Femur (tissue), 1 donor: ENCODE measurements around the gene RAB10.
"Not testable (repeated sequence)": the region's sequence is repeated elsewhere in the genome, so short reads cannot be mapped to it uniquely, and the experiment has no call there.

ENCODE experiments used
- DNase-seq: peaks from one replicate; pipeline ENCODE4 v3.0.0-alpha.2; 2017

Gene RAB10

DNA sequence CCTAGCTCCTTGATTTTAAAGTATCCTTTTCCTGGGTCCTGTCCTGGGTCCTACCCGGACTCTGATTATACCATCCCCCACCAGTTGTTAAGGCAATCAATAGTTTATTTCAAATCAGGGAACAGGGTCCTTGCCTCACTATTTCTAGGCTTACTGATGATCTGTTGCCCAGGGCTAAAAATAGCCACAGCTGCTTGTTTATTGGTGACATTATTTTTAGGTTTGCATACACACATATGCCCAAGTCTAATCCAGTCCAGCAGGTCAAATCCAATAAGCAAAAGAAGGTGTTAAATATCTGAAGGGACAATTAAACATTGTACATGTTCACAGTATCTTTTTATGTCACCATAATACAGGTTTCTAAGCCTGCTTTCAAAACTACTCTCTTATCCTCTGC lies 66.0 kb downstream of the RAB10 start:
- no peak for DNase-seq

DNA sequence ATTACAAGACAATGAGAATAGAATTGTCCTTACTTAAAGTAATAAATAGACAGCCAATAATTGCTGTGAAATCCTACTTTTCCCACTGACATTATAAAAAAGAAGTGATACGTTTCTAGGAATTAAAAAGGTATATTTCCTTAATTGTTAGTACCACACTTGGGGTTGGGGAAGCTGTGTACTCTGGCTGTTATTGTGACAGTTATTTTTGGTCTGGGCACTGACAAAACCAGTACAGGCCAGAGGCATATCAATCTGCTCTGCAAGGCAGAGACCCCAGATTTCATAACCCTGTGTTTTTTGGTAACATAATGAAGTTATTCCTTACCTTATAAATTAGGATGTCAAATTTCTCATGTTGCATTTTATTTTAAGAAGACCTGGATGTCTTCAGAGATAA lies 66.5 kb downstream of the RAB10 start:
- DNase-seq: no peak

DNA sequence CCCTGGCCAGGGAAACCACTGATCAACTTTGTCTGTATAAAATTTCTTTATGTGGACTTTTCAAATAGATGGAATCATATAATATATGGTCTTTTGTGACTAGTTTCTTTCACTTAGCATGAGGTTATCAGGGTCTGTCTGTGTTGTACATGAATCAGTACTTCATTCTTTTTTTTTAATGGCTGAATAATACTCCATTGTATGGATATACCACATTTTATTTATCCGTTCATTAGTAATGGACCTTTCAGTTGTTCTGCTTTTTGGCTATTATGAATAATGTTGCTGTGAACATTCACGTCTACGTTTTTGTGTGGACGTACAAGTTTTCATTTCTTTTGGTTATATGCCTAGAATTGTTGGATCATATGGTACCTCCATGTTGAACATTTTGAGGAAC lies 69.9 kb downstream of the RAB10 start:
- no peak for DNase-seq

DNA sequence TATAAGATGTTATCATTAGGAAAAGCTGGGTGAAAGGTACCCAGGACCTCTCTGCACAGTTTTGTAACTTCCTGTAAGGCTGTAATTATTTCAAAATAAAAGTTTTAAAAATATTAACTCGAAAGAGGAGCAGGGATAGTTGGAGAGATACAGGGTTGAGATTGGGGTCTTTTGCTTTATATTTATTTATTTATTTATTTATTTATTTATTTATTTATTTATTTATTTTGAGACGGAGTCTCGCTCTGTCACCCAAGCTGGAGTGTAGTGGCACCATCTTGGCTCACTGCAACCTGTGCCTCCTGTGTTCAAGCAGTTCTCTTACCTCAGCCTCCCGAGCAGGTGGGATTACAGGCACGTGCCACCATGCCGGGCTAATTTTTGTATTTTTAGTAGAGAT lies 74.8 kb downstream of the RAB10 start:
- not testable (repeated sequence) for DNase-seq

DNA sequence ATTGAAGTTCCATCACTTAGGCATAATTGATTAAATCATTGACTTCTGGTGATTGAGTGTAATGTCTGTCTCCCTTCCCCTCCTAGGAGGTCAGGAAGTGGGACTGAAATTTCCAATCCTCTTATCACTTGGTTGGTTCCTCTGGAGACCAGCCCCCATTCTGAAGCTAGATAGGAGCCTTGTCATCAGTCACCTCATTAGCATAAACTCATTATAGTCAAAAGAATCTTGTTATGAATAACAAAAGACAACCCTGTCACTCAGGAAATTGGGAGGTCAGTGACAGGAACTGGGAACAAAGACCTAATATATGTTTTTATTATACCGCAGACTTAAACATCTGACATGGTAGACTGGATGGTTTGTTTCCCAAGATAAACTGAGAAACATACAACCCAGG lies 78.3 kb downstream of the RAB10 start:
- no peak for DNase-seq

DNA sequence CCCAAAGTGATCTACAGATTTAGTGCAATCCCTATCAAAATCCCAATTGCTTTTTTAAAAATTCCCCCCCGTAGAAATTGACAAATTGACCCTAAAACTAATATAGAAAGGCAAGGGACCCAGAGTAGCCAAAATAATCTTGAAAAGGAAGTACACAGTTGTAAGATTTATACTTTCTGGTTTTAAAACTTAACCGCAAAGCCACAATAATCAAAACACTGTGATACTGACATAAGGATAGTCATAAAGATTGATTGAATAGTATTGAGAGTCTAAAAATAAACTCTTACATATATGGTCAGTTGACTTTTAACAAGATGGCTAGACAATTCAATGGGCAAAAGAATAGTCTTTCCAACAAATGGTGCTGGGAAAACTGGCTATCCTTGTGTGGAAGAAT lies 80.3 kb downstream of the RAB10 start:
- no peak for DNase-seq

DNA sequence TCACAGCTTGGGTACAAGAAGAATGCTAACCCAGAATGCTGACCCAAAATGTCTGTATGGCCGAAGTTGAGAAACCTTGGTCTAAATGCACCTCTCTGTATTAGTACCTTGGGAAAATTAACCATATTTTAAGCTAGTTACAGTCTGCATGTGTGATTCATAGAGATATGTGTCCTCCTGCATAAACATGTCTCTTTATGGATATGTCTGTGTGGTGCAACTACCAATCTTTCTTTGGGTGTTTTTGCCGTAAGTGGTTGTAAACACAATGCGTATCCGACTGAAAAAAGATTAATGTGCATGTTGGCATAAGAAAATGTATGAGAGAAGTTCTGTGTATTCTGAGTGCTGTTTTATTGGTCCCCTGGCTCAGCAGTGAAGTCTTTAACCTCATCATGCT lies 84.8 kb downstream of the RAB10 start:
- DNase-seq: no peak

DNA sequence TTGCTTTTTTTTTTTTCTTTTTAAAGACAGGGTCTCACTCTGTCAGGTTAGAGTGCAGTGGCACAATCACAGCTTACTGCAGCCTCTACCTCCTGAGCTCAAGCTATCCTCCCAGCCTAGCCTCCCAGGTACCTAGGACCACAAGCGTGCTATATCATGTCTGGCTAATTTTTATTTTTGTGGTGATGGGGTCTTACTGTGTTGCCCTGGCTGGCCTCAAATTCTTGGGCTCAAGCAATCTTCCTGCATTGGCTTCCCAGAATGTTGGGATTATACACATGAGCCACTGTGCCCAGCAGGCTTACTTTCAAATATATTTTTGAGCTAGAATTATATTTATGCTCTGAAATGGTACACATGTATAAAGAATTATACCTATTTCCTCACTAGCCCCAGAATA lies 85.6 kb downstream of the RAB10 start:
- no peak for DNase-seq

DNA sequence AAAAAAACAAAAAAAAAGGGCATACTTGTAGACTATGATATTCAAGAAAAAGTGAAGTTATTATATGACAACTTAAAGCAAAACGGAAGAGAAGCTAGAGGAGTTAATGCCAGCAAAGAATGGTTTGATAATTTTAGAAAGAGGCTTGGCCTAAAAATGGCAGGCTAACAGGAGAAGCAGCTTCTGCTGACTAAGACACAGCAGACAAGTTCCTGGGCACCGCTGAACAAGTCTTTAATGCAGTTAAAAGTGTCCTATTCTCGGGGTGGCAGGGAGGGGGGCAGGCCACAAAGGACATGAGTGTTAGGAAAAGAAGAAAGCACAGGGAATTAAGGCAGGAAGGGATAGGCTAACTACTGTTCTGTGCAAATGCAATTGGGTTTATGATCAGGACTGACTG lies 88.7 kb downstream of the RAB10 start:
- no peak for DNase-seq

DNA sequence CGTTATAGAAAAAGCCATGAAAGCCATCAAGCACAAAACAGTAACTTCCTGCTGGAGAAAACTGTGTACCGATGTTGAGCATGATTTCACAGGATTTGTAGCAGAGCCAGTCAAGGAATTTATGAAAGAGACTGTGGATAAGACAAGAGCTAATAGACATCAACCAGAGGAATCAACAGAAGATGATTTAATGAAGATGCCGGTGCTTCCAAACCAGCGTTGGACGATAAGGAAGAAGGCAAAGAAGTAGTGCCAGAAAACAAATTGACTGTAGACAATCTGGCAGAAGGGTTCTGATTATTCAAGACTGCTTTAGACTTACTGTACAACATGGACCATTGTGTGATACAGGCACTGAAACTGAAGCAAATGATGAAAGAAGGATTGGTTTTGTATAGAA lies 89.5 kb downstream of the RAB10 start:
- no peak for DNase-seq

DNA sequence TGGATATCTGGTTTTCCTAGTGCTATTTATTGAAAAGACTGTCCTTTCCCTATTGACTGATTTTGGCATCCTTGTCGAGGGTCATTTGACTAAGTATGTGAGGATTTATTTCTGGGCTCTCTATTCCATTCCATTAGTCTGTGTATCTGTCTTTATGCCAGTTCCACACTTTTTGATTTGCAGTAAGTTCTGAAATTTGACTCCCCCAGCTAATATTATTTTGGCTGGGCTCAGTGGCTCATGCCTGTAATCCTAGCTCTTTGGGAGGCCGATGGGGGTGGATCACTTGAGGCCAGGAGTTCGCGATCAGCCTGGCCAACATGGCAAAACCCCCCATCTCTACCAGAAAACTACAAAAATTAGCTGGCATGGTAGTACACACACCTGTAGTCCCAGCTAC lies 92.2 kb downstream of the RAB10 start:
- DNase-seq: no peak

DNA sequence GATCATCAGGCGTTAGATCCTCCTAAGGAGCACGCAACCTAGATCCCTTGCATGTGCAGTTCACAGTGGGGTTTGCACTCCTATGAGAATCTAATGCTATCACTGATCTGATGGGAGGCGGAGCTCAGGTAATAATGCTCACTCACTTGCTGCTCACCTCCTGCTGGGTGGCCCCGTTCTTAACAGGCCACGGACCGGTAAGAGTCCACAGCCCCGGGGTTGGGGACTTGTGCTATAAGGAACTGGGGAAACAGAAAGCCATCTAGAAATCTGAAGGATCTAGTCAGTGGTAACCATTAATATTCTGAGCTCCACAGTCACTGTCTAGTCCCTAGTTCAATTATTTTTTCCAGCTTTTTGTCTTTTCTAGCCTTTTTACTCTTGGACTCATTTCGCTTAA lies 94.3 kb downstream of the RAB10 start:
- no peak for DNase-seq

DNA sequence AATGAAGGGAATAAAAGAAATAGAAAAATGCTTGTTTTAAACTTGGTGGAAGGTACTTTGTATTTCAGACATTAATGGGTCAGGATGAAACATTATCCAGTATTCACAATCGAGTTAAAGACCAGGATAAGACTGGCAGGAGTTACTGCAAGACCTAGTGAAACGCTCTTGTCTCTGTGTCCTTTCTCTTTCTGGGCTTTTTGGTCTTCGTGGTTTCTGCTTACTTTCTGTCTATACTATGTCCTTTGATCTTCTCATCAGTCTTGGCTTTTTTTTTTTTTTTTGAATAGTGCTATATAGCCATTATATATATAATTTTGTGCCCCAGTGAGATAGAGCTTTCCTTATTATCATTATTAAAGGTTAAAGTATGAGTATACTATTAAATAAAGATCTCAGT lies 96.9 kb downstream of the RAB10 start:
- no peak for DNase-seq

DNA sequence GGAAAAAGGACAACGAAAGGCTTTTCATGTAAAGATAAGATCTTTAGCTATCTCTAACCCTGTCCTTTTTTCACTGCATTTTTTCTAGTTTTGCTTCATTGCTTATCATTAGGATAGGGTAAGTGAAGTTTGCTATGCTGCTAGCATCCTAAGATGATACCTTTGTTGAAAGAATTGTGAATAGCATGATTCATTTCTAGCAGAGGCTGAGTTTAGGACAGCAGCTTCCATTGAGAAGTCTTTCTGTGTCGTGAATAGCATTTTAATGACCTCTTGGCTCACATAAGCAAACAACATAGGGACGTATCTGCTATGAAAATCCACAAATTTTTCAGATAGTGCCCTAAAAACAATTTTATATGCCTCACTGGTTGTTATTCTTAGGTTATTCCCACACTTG lies 102.6 kb downstream of the RAB10 start:
- no peak for DNase-seq

DNA sequence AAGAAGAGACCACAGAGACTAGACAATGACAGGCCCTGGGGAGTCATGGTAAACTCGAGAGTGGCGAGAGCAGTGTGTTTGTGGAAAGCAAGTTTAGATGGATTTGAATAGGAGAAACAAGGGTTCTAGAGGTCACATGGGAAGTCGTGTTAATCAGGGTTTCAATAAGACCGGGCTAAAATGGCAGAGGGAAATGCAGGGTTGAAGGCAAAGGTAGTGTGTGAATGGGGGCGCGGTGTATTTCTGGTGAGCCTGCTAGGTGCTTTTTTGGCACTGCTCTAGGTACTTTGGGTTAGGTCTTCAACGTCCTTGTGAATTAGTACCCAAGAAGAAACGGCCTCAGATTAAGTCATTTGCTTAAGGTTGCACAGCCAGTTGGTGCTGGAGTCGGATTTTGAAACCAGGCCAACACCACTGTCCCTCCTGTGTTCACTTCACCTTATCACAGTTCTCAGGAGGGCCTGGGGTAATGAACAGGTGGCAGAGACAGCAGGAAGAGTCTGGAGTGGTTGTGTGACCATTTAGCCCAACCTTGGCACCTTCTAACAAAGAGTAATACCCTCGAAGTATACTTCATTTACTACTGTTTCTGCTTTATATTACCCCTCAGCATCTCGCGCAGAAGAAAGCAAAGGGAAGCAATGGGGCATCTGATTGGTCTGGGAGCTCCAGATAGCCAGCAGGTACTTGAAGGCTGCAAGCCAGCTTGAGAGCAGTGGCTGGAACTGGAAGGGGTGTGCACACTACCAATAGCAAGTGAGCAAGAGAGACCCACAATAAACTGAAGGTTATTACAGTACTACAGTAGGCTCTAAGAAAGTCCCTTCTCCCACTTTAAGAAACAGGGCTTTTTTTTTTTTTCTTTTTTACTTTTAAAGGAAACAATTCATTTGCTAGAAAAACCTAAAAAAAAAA lies 105.6 kb downstream of the RAB10 start:
- DNase-seq: no peak

DNA sequence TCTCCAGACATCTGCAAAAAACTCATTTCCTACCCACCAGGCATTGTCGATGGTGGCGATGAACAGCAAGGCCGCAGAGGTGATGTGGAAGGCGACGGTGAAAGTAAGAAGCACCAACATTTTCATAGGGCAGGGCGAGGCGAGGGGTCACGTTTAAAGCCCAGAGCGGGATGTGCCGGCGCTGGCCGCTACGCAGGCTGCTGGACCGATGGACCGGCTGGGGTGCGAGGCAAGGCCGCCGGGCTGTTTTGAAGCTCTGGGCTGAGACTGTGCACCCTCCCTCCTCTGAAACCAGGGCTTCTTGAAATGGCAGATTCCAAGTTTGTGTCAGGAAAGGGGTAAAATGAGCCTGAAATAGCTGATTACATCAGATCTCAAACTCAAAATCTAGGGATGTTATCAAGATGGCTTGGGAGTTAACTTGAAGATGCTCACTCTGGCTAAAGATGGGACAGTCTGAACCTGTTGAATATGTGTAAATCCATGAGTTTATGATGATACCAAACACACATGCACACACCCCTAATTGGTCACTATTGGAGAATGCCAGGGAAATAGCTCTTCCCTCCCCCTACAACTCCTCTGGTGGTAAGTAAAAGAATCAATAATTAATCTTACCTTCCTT lies 107.4 kb downstream of the RAB10 start:
- no peak for DNase-seq

DNA sequence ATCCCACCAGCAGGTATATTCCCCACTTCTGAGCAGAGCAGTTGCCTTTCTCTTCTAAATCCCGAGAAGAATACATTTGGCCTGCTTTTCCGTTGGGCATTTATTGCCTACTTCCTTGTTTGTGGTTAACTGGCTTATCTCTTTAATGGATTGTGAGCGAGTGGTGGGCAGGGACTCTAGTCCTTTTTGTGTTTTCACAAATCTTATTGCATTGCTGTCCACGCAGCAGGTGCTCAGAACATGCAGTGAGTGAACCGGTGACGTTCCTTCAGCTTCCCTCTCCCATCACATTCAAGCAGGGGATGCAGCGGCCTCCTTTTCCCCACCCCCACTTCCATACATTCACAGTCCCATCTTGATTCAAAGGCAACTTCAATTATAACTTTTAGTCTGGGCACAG lies 110.1 kb downstream of the RAB10 start:
- no peak for DNase-seq

DNA sequence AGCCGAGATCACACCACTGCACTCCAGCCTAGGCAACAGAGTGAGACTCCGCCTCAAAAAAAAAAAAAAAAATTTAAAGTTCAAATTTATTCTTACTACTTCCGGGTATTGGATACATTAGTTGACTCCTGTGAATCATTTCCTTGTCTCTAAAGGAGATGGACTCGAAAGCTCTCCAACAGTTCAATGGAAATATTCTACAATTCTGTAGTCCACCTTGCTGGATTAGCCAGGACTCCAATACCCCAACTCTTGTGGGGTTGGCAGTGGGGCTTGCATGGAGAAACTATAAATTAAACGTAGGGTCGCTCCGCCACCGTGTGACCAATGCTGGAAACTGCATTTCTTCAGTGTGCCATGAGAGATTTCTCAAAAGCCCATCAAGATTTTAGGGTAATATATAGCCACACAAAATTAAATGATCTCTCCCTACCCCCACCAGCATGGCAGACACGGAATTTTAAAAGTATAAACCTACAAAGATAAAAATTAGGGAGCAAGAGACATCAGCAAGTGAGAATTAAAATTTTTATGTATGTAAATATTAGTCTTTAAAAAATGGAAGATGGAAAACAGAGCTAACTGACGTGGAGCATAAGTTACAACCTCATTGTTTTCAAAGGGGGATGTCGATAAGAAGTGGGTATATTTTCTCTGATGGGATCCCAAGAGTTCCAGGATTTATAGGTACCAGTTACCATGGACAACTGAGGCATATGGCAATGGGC lies 111.2 kb downstream of the RAB10 start:
- peak; percentile 71 for DNase-seq

DNA sequence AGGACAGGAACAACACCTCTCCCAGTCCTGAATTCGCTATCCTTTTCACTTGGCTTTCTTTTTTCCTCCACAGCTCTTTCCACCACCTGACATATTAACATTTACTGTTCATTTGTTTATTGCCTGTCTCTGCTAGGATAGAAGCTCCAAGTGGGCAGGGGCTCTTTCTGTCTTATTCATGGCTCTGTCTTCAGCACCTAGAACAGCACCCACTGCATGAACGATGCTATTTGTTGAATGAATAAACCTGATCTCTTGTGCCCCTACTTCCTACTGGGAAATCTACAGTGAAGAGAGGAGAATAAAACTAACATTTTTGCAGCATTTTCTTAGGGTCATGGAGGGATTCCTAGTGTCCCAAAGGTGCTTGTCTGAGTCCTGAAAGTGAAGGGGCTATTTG lies 114.6 kb downstream of the RAB10 start:
- no peak for DNase-seq

DNA sequence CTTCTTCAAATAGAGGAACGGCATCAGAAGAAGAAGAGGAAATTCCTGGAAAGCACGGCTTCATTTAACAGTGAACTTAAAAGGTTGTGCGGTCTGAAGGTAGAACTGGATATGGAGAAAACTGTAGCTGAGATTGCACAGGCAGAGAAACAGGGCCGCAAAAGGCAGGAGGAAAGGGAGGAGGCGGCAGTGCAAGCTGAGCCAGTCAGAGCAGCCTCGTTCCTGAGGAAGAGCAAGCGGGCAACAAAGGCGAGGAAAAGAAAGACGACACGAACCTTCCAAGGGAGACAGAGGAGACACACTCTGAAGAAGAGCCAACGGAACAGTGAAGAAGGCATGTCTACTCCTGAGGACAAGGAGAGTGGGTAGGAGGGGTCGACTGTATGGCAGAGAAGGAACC lies 116.4 kb downstream of the RAB10 start:
- no peak for DNase-seq

DNA sequence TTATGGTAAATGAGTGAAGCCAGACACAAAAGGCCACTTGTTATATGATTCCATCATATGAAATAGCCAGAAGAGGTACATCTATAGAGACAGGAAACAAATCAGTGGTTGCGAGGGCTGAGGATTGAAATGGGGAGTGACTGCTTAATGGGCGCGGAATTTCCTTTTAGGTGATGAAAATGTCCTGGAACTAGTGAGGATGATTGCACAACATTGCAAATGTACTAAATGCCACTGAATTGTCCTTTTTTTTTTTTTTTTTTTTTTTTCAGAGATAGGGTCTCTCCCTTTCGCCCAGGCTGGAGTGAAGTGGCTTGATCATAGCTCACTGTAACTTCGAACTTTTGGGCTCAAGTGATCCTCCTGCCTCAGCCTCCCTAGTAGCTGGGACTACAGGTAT lies 123.7 kb downstream of the RAB10 start:
- DNase-seq: no peak

DNA sequence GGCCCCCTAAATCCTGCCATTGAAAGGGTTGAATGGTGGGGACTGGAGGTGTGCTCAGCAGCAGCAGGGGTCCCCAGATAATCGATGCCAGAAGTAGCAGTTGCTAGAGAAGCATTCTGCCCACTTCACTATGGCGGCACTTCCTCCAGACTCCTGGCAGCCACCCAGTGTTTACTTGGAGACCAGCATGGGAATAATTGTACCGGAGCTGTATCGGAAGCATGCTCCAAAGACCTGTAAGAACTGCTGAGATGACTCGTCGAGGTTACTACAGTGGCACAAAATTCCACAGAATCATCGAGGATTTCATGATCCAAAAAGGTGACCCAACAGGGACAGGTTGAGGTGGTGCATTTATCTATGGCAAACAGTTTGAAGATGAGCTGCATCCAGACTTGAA lies 128.0 kb downstream of the RAB10 start:
- no peak for DNase-seq

DNA sequence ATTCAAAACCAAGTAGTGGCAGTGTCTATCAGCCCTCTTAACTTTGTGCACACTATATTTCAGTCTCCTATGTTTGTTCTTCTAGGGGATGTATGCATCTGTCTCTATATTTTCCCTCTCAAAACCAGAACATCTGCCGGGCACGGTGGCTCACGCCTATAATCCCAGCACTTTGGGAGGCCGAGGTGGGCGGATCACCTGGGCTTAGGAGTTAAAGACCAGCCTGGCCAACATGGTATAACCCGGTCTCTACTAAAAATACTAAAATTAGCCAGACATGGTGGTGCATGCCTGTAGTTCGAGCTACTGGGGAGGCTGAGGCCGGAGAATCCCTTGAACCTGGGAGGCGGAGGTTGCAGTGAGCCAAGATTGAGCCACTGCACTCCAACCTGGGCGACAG lies 129.1 kb downstream of the RAB10 start:
- no peak for DNase-seq

DNA sequence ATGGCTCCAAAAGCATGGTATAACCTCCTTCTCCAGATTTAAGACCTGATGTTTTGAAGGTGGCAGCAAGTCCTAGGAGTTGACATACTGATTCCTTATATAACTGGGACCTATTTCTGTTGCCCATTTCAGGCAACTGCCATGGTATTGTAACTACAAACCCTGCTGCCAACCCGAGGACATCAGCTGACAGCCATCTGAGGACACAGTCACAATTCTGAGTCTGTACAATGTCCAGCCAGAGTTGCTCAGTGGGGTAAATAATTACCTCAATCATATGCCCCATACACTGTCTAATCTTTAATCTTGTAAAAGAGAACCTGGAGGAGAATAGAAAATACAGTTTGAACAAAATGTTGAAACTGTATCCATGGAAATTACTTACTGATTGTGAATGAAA lies 130.3 kb downstream of the RAB10 start:
- DNase-seq: no peak
